H7 (cell line): ENCODE data around the gene RASGRF1. TPM values are rescaled to one million over a fixed set of nuclear protein-coding genes. Genes with fewer than 3 reads are reported as not detected.
"Not testable (repeated sequence)": the region's sequence is repeated elsewhere in the genome, so short reads cannot be mapped to it uniquely, and the experiment has no call there.

Experiments used
- DNase-seq: peaks from one replicate; pipeline ENCODE4 v3.0.0; 2012
- H3K27me3 ChIP-seq: 2 replicates; pipeline ENCODE4 v1.6.0; 2011; ENCODE audit warnings: mild to moderate bottlenecking, low read length; ENCODE audit not compliant: control insufficient read depth, insufficient read depth
- H3K36me3 ChIP-seq: replicated peaks from 2 replicates; pipeline ENCODE4 v1.5.1; 2011; ENCODE audit warnings: low read length; ENCODE audit not compliant: control insufficient read depth, insufficient read depth
- H3K4me3 ChIP-seq: 2 replicates; pipeline ENCODE4 v1.5.1; 2011; ENCODE audit warnings: low read depth, mild to moderate bottlenecking, control low read depth, low read length, moderate library complexity; ENCODE audit not compliant: insufficient read depth
- total RNA-seq: library from RNA; depleted of rRNA; stranded (reverse); fragments of >200 nt; shearing (Covaris generic); gene quantifications from 2 replicates; pipeline ENCODE4 v1.2.3, GENCODE V29; 2014

RASGRF1 gene
- total RNA-seq, 1 experiment from 2014 or later = 0.14 TPM

DNA sequence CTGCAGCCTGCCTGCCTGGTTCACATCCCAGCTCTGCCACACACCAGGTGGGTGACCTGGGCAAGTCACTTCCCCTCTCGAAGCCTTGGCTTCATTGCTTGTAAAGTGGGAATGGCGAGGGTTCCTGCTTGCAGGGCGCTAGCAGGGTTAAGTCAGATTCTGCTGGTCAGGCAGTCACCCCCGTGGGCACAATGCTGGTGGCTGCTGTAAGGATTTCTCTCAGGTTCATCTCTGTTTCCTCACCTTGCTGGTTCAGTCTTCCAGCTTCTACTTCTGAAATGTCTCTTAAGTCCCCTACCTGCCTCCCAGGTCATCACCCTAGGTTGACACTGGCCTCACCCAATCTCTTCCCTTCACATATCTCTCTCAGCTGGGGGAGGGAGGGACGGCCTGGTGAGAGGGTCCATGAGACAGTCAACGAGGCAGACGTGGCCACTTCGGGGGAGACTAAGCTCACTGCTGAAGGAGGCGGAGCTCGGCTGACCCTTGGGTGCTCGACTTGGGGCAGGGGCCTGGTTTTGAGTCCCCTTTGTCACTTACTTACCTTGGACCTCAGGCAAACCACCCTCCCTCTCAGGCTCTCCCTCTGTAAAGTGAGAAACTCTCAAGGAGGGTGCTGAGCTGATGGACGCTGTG is 157.3 kb downstream of the RASGRF1 start:
- Histone ChIP-seq H3K36me3 (no peaks in the 10 kb centered on the region), H3K27me3 (no peaks in the 10 kb centered on the region), H3K4me3 (no peak overlapping the region)
- no peak for DNase-seq

DNA sequence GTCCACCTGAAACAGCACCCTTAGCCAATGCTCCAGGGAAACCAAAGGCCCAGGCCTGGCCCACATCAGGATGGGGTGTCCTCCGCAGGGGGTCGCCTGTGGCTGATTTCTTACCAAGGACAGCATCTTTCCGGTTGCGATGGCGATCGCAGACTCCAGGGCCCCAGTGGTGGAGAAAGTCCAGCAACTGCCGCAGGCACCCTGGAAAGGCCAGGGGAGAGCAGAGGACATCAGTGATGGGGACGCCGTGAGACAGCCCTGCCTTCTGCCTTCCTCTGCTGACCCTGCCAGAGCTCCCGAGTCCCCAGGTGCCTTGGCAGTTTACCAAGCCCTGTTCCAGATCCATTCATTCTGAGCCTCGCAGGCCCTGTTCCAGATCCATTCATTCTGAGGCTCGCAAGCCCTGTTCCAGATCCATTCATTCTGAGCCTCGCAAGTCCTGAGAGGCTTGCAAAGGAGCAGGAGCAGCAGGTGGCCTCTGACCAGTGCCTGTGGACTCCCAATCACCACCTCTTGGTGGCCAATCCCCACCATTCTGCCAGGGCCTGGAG is 158.2 kb downstream of the RASGRF1 start:
- Histone ChIP-seq H3K27me3 (no peaks in the 10 kb centered on the region), H3K36me3 (peaks cover under 1% of the 10 kb centered on the region; the same call in 1 of the 2 replicates), H3K4me3 (no peak overlapping the region)
- no peak for DNase-seq

DNA sequence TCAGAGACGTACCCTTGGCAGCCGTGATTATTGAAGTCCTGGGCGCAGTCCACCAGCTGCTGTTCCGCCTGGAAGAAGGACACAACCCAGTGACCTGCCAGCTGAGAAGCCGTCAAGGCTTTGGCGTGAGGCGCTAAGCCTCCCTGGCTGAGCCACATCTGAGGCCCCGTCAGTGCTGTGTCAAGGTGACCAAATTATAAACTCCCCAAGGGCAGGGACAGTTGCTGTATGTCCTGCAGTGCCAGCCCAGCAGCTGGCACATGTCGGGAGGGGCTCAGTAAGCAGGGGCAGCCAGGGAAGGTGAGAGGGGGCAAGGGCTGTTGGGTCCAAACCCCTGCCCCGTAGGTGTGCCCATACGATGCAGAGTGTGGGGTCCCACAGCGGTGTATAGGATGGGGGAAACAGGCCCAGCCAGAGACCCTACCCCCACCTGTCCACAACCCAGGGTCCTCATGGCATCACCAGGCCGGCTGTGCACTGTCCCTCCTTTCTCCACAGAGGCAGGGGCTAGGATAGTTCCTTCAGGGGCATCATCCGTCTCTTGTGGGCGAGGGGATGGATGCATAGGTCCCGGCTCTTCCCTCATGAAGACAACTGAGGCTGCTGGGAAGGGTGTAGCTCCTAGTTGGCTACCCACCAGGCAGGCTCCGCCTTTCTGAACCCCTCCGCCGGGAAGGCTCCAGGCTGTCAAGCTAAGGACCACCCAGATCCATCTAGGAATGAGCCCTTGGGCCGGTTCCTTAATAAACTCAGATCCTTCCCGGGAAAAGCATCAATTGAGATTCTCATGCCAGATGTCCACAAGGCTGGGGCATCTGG is 158.9 kb downstream of the RASGRF1 start:
- H3K36me3 ChIP-seq = peaks cover 2% of the 10 kb centered on the region; the same call in 1 of the 2 replicates
- H3K4me3 ChIP-seq = no peak overlapping the region
- no peak for DNase-seq
- H3K27me3 ChIP-seq = no peaks in the 10 kb centered on the region

DNA sequence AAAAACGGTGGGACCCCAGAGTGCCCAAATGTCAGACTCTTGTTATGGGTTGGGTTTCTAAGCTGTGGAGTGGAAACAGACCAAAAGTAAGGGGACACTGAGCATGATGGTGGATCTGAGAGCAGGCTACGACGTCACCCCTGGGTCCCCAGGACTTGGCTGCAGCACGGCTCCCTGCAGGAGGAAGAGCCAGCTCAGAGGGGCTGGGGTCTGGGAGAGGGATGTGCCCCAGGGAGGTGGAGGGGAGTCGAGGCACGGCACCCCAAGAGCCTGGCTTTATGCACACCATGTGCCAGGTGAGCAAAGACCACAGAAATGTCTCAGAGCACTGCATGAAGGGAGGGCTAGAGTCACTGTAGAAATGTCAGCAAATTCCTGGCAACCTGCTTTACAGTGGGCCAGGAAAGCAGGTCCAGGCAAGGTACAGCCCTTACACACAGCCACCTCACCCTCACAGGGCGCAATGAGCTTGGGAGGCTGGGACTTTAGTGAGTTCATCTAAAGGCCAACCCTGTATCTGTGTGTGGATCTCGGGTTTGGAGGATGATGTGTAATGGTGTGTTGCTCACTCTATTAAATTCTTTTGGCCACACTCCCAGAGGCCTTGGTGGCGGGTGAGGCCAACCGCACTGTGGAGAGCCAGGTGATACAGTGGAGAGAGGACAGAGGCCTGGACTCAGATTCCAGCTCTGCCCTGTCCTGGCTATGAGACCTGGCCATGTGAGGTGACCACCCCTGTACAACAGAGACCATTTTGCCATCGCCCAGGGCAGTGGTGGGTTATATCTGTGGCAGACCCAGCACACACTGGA is 159.8 kb downstream of the RASGRF1 start:
- no peak for DNase-seq

DNA sequence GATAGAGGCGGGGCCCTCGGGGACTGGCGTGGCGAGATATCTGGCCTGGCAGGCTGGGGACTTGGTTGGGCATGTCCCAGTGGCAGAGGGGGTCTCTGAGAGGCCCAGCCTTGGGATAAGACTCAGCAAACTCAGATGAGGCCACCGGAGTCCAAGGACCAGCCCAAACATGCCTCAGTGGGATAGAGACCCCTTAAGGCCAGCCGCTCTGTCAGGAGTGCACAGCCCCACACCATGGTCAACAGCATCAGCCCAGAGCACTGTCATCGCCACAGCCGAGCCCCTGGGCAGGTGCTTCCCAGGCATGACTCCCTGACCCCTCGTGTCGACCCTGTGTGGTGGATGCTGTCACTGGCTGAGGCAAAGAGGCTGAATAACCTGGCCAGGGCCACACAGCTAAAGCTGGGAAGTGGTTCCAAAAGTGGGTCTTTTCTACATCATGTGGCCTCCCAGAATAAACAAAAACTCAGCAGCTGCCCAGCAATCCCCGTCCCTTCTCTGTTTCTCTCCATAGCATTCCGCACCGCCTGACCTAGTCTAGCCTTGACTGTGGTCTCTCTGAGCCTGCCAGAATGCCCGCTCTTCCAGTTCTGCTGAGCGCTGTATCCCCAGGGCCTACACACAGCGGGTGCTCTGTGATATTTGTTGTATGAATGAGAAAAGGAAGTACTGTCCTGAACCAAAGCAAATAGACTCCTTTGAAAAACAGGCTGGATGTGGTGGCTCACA is 160.9 kb downstream of the RASGRF1 start:
- Histone ChIP-seq H3K4me3 (no peak overlapping the region), H3K36me3 (peaks cover 2% of the 10 kb centered on the region; the same call in 1 of the 2 replicates), H3K27me3 (no peaks in the 10 kb centered on the region)
- DNase-seq = peak; percentile 50

More for the DNA sequence above, 159.8 kb downstream of the RASGRF1 start:
- Histone ChIP-seq H3K36me3 (peaks cover 2% of the 10 kb centered on the region; the same call in 1 of the 2 replicates), H3K4me3 (no peak overlapping the region), H3K27me3 (no peaks in the 10 kb centered on the region)

DNA sequence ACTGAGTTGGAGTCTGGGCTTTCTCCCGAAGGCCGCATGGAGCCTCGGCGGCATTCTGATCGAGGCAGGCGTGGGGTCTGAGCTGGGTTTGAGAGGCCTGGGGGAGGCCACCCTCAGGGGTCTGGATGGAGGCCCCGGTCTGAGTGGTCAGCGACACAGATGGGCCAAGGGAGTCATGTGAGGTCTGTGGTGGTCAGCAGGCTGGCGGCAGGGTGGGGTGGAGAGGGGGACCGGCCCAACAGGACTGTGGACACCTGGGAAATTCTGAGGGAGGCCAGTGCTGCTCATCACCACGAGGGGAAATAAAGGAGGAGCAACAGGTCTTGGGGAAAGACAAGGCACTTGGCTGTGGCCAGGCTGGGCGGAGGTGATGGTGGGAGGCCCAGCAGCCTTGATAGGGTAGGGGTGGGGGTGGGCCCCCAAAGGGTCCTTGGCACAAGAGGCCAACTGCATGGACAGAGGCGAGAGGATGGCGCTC is 161.9 kb downstream of the RASGRF1 start:
- Histone ChIP-seq H3K27me3 (no peaks in the 10 kb centered on the region), H3K36me3 (peaks cover 2% of the 10 kb centered on the region), H3K4me3 (no peak overlapping the region)
- DNase-seq = peak; percentile 57

DNA sequence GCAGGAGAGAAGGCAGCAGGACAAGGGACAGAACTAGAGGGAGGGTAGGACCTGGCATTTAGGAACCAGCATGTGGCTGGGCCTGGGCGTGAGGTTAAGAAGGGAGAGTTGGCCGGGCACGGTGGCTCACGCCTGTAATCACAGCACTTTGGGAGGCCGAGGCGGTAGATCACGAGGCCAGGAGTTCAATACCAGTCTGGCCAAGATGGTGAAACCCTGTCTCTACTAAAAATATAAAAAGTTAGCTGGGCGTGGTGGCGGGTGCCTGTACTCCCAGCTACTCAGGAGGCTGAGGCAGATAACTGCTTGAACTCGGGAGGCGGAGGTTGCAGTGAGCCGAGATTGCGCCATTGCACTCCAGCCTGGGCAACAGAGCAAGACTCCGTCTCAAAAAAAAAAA is 162.4 kb downstream of the RASGRF1 start:
- not testable (repeated sequence) for H3K4me3 ChIP-seq, H3K36me3 ChIP-seq, DNase-seq, H3K27me3 ChIP-seq

DNA sequence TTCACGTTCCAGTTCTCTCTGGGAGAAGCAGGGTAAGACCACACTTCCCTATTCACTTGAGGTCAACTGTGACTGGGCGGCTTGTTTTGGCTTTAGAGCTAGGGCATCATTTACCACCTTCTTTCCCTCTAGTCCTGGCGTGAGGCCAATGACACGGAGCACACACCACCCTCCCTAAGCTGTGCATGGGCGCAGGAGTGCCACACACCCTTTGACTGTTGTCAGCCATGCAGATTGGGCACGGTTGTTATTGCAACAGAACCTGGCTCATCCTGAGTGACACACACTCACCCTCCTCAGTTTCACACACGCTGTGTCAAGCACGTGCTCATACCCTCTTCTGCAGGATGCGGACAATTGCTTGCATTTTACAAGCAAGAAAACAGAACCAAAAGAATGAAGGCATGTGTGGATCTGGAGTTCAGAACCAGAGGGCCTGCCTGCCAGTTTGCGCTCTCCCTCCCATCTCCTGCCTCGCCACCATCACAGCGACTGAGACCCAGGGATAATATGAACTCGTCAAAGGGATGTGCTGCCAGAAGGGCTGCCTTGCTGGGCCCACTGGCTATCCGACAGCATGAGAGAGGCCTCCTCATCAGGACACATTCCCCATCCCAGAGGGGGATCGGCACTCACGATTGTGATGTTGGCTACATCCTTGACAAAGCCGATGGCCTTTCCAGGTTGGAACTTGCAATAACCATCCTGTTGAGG is 163.3 kb downstream of the RASGRF1 start:
- Histone ChIP-seq H3K4me3 (no peak overlapping the region), H3K36me3 (peaks cover 2% of the 10 kb centered on the region), H3K27me3 (no peaks in the 10 kb centered on the region)
- DNase-seq = peak; percentile 29

DNA sequence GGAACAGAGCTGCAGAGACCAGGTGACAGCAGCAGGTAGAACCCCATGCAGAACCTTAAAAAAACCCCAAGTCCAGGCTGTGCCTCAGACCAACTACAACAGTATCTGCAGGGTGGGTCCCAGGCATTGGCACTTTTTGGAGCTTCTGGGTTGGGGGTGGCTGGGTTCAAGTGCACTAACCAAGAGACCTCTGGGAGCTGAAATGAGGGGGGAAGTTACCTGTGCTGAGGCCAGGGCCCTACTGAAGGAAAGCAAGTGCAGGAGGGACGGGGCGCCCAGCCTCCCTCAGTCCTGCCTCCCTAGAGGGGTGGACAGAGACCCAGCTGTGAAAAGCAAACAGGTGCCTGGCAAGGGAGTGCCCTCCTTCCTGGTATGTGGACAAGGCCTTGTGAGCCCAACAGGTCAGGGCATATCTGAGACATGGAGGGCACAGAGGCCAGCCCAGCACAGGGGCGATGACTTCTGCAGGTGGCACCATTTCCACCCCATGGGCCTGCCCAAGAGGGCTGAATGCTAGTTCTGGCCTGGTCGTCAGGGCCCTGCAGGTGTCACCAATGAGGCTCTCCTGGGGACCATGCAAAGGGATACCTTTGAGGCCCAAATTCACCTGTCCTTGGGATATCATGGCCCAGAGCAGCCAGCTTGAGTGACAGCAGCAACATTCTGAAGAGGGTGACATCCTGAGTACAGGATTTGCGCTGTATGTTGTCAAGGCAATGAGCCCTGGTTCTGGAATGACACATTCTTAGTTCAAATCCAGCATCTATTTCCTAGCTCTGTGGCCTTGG is 164.4 kb downstream of the RASGRF1 start:
- DNase-seq = peak; percentile 54
- peaks cover 4% of the 10 kb centered on the region for H3K36me3 ChIP-seq

DNA sequence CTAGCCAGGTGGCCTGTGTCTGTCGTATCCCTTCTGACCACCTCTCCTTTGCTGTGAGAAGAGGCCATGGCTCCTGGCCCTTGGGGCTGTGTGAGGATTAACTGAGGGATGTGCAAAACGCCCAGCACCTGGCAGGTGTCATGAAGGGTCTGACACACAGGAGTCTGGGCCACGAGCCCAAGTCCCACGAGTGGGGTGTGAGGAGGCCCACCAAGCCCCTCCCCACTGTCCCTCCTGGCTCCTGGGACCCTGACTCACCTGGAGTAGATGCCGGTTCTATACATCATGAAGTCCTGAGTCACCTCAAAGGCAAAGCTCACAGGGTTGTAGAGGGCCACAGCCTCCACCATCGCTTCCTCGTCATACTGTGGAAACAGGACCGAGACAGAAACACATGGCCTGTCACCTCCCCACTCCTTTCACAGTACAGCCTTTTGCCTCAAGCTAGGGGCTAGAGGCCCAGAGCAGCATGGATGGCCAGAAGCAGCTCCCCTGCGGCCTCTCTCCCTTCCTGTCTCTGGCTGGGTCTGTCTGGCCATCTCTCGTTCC is 165.4 kb downstream of the RASGRF1 start:
- DNase-seq = peak; percentile 28
- Histone ChIP-seq H3K36me3 (peaks cover 4% of the 10 kb centered on the region), H3K27me3 (no peaks in the 10 kb centered on the region), H3K4me3 (no peak overlapping the region)

More for the DNA sequence above, 164.4 kb downstream of the RASGRF1 start:
- Histone ChIP-seq H3K4me3 (no peak overlapping the region), H3K27me3 (no peaks in the 10 kb centered on the region)

DNA sequence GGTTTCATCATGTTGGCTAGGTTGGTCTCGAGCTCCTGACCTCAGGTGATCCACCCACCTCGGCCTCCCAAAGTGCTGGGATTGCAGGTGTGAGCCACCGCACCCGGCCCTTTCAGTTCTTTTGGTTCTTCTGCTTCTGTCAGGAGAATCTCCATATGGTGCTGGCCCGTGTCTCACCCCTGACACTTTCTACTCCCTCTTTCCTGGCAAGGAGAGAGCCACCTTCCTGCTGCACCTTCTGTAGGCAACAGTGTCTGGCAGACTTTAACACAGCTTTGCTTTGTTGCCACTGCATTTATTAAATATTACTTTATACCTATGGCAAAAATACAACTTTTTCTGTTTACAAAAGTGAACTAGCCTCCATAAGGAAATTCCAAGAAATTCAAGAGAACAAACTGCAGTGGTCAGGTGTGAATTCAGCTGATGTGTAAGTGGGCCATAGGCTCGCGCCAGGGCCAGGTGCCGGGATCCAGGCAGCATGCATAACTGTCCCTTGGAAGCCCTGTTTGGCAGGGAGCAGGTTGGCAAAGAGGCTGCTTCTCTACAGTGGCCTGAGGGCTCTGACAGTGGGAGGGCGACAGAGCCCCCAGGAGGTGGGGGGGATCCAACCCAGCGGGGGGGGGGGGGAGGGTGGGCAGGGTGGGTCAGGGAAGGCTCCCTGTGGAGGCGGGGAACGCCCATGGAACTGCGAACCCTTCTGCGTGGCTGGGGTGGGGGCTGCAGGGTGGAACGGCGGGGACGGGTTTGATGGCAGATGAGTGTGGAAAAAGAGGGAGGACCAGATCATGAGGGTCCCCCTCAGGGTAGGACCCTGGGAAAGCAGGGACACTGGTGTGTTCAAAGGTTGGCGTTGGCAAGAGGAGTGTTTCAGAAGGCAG is 166.9 kb downstream of the RASGRF1 start:
- Histone ChIP-seq H3K4me3 (no peak overlapping the region), H3K36me3 (peaks cover 4% of the 10 kb centered on the region), H3K27me3 (no peaks in the 10 kb centered on the region)
- DNase-seq = peak; percentile 50

DNA sequence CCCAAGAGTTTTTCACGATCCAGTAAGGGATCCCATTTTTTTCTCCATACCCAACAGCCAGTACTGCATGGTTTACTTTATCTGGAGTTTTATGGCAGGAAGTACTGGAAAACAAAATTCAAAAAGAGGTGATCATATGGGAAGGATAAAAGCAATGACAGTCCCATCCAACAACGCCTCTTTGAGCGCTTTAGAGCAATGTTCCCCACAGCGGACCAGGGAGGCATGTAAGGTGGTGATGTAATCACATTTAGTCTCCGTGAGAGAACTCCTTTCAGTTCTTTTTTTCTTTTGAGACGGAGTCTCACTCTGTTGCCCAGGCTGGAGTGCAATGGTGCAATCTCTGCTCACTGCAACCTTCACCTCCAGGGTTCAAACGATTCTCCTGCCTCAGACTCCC is 167.6 kb downstream of the RASGRF1 start:
- peak; percentile 18 for DNase-seq
- Histone ChIP-seq H3K36me3 (peaks cover 5% of the 10 kb centered on the region), H3K4me3 (no peak overlapping the region), H3K27me3 (no peaks in the 10 kb centered on the region)
